ENCODE measurements around the gene KCNJ10.

- TF ChIP-seq, protein P1, sequence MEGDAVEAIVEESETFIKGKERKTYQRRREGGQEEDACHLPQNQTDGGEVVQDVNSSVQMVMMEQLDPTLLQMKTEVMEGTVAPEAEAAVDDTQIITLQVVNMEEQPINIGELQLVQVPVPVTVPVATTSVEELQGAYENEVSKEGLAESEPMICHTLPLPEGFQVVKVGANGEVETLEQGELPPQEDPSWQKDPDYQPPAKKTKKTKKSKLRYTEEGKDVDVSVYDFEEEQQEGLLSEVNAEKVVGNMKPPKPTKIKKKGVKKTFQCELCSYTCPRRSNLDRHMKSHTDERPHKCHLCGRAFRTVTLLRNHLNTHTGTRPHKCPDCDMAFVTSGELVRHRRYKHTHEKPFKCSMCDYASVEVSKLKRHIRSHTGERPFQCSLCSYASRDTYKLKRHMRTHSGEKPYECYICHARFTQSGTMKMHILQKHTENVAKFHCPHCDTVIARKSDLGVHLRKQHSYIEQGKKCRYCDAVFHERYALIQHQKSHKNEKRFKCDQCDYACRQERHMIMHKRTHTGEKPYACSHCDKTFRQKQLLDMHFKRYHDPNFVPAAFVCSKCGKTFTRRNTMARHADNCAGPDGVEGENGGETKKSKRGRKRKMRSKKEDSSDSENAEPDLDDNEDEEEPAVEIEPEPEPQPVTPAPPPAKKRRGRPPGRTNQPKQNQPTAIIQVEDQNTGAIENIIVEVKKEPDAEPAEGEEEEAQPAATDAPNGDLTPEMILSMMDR (IDR thresholded peaks at IDR 0.05; ENCODE audit: insufficient read depth, low read depth, low read length), result no peak
- no peak for TF ChIP-seq EZH2 (IDR thresholded peaks at IDR 0.05; ENCODE audit: insufficient read depth, low read length)
These were observed 20.9 kb downstream of the KCNJ10 start for GRCh38 chr1:160049101-160049500.

Data from astrocyte (in vitro differentiated cells and primary cell).